Activated CD4-positive, alpha-beta T cell treated with anti-CD3 and anti-CD28 coated beads, Interleukin-2, Interleukin-6, amounts not matched to agents 100 ng/mL and 50 ng/mL, durations not matched to agents 16 hours and 8 hours (primary cell): ENCODE data around the gene KRTAP5-7.
"Not testable (repeated sequence)": the region's sequence is repeated elsewhere in the genome, so short reads cannot be mapped to it uniquely, and the experiment has no call there.

ENCODE experiments used
- DNase-seq: peaks from one replicate; pipeline ENCODE4 v3.0.0-alpha.2; 2020

Gene KRTAP5-7

GRCh38 chr11:71564430-71564829, 37.4 kb downstream of the KRTAP5-7 start:
- DNase-seq = no peak

GRCh38 chr11:71565263-71565662, 38.2 kb downstream of the KRTAP5-7 start, which contains the start of gene KRTAP5-10:
KRTAP5-10 (plus strand) TSS chr11:71565563; CDS start chr11:71565588, 25 bp downstream.
- no peak for DNase-seq

GRCh38 chr11:71566081-71566620, 39.1 kb downstream of the KRTAP5-7 start:
- no peak for DNase-seq

GRCh38 chr11:71566626-71567599, 39.8 kb downstream of the KRTAP5-7 start:
- DNase-seq = not testable (repeated sequence)

GRCh38 chr11:71567633-71568032, 40.6 kb downstream of the KRTAP5-7 start:
- DNase-seq = not testable (repeated sequence)

- no peak for DNase-seq
These were observed 41.8 kb downstream of the KRTAP5-7 start for GRCh38 chr11:71568704-71569349.

GRCh38 chr11:71571101-71571850, 44.2 kb downstream of the KRTAP5-7 start:
- not testable (repeated sequence) for DNase-seq

GRCh38 chr11:71572811-71573210, 45.7 kb downstream of the KRTAP5-7 start:
- DNase-seq = no peak

- no peak for DNase-seq
These were observed 47.4 kb downstream of the KRTAP5-7 start for GRCh38 chr11:71574418-71574817.

GRCh38 chr11:71575723-71576424, 48.8 kb downstream of the KRTAP5-7 start:
- DNase-seq = no peak

- not testable (repeated sequence) for DNase-seq
These were observed 49.8 kb downstream of the KRTAP5-7 start for GRCh38 chr11:71576688-71577465.

- DNase-seq = no peak
These were observed 50.5 kb downstream of the KRTAP5-7 start for GRCh38 chr11:71577469-71578004.
